Vagina (tissue), 2 donors: ENCODE measurements around the gene ADAM30. TPM values are rescaled to one million over a fixed set of nuclear protein-coding genes. Genes with fewer than 3 reads are reported as not detected.

Experiments
- DNase-seq, 2 donors: peaks; one replicate each; pipeline ENCODE4 v3.0.0-alpha.2; 2017; ENCODE audit errors: extremely low spot score in 2 of 2
- H3K27ac ChIP-seq: fragments of 200-600 bp; sonication (generic); one replicate; pipeline ENCODE4 v1.5.1; 2019
- H3K27me3 ChIP-seq: fragments of 200-600 bp; sonication (generic); one replicate; pipeline ENCODE4 v1.5.1; 2019
- H3K36me3 ChIP-seq, 2 donors: fragments of 200-600 bp; sonication (generic); one replicate each; pipeline ENCODE4 v1.5.1; 2017 to 2019
- H3K4me1 ChIP-seq: fragments of 200-600 bp; sonication (generic); one replicate; pipeline ENCODE4 v1.5.1; 2019
- H3K4me3 ChIP-seq, 2 donors: fragments of 200-600 bp; sonication (generic); 1 replicate in 1 of 2; 2 replicates in 1 of 2; pipeline ENCODE4 v1.5.1; 2016 to 2019
- H3K9me3 ChIP-seq: fragments of 200-600 bp; sonication (generic); one replicate; pipeline ENCODE4 v1.5.1; 2019
- CTCF ChIP-seq, 3 experiments: fragments of 450-650 bp in 2 of 3; fragments of 200-600 bp in 1 of 3; sonication (generic) in 1 of 3; IDR thresholded peaks; one replicate each; pipeline ENCODE4 v1.5.1; 2017 to 2019; ENCODE audit warnings: antibody characterized with exemption in 3 of 3, mild to moderate bottlenecking in 2 of 3, moderate library complexity in 2 of 3
- POLR2A ChIP-seq, 2 donors: fragments of 450-650 bp; IDR thresholded peaks; one replicate each; pipeline ENCODE4 v1.6.1; 2017; ENCODE audit warnings: antibody characterized with exemption in 2 of 2, mild to moderate bottlenecking in 2 of 2, moderate library complexity in 2 of 2
- POLR2AphosphoS5 ChIP-seq, 2 donors: sonication (generic); formaldehyde crosslinking; IDR thresholded peaks; one replicate each; pipeline ENCODE4 v1.9.0; 2017; ENCODE audit warnings: antibody characterized with exemption in 2 of 2, mild to moderate bottlenecking in 2 of 2, low read depth in 1 of 2; ENCODE audit not compliant: insufficient read depth in 1 of 2
- intact Hi-C: fragments of 100-400 bp; cut with DNase I; formaldehyde crosslinking; loops from one replicate; pipeline ENCODE4 v1.15.1; 2023
- total RNA-seq: library from RNA; depleted of rRNA; stranded (reverse); fragments of >200 nt; gene quantifications from one replicate; pipeline ENCODE4 v1.2.3, GENCODE V29; 2016

The ADAM30 gene
- total RNA-seq, 1 donor from 2014 or later: not detected

- no peak overlapping the region for H3K4me3 ChIP-seq
- H3K36me3 ChIP-seq: no peaks in the 10 kb centered on the region
- no peaks in the 10 kb centered on the region for H3K9me3 ChIP-seq
- TF ChIP-seq CTCF (IDR thresholded peaks at IDR 0.05) (no peak), POLR2A (IDR thresholded peaks at IDR 0.05) (no peak), POLR2AphosphoS5 (IDR thresholded peaks at IDR 0.05; ENCODE audit: insufficient read depth in 1 of 2, low read depth in 1 of 2) (no peak)
- H3K27me3 ChIP-seq: no peaks in the 10 kb centered on the region
- DNase-seq: no peak
- H3K4me1 ChIP-seq: no peaks in the 10 kb centered on the region
- intact Hi-C loops: no loop called here
- no peak overlapping the region for H3K27ac ChIP-seq
Observed at GRCh38 chr1:119879510-119880434, 16.5 kb downstream of the ADAM30 start.

- TF ChIP-seq CTCF (IDR thresholded peaks at IDR 0.05) (no peak), POLR2A (IDR thresholded peaks at IDR 0.05) (no peak), POLR2AphosphoS5 (IDR thresholded peaks at IDR 0.05; ENCODE audit: insufficient read depth in 1 of 2, low read depth in 1 of 2) (no peak)
- DNase-seq: no peak
- peaks cover 11% of the 10 kb centered on the region for H3K4me1 ChIP-seq
- no peaks in the 10 kb centered on the region for H3K27me3 ChIP-seq
- no peak overlapping the region for H3K27ac ChIP-seq
- H3K9me3 ChIP-seq: no peaks in the 10 kb centered on the region
- intact Hi-C loops: no loop called here
- H3K4me3 ChIP-seq: no peak overlapping the region
- H3K36me3 ChIP-seq: no peaks in the 10 kb centered on the region
Observed at GRCh38 chr1:119878171-119878570, 18.1 kb downstream of the ADAM30 start.

- no peak for DNase-seq
- Histone ChIP-seq H3K36me3 (no peaks in the 10 kb centered on the region), H3K27ac (no peak overlapping the region), H3K27me3 (no peaks in the 10 kb centered on the region), H3K4me1 (peaks cover 23% of the 10 kb centered on the region), H3K4me3 (no peak overlapping the region), H3K9me3 (no peaks in the 10 kb centered on the region)
- intact Hi-C loops: no loop called here
- TF ChIP-seq POLR2AphosphoS5 (IDR thresholded peaks at IDR 0.05; ENCODE audit: insufficient read depth in 1 of 2, low read depth in 1 of 2) (no peak), POLR2A (IDR thresholded peaks at IDR 0.05) (no peak), CTCF (IDR thresholded peaks at IDR 0.05) (no peak)
Observed at GRCh38 chr1:119874186-119874585, 22.1 kb downstream of the ADAM30 start.

GRCh38 chr1:119873135-119874015, 22.9 kb downstream of the ADAM30 start:
- Histone ChIP-seq H3K9me3 (no peaks in the 10 kb centered on the region), H3K27ac (peak overlapping the region; percentile 36), H3K27me3 (no peaks in the 10 kb centered on the region), H3K4me3 (no peak overlapping the region), H3K36me3 (no peaks in the 10 kb centered on the region), H3K4me1 (peaks cover 23% of the 10 kb centered on the region)
- no peak for DNase-seq
- intact Hi-C loops: no loop called here
- TF ChIP-seq CTCF (IDR thresholded peaks at IDR 0.05) (no peak), POLR2AphosphoS5 (IDR thresholded peaks at IDR 0.05; ENCODE audit: insufficient read depth in 1 of 2, low read depth in 1 of 2) (peak in 1 of 2 donors; percentile 20)
